ENCODE measurements around the gene SYNE2. TPM values are rescaled to one million over a fixed set of nuclear protein-coding genes. Genes with fewer than 3 reads are reported as not detected.

Gene SYNE2
- total and polyA plus RNA-seq, 2 donors (not counting 3 experiments of a cell fraction or from before 2014, with no cell fraction given): 16.0 to 53.7 TPM

GRCh38 chr14:64025479-64025878, 172.7 kb downstream of the SYNE2 start:
- DNase-seq (ENCODE audit: low read depth, low spot score) (no peak), FAIRE-seq (no peak)
- ChIA-PET CTCF (interaction anchor here (0.9 to 5.0 kb wide), 3 partner anchors 14 to 278 kb away, joined by 3 to 24 read pairs (median 17); no protein-coding TSS in a partner anchor), POLR2A (no interaction called here)
- no peak overlapping the region for H3K9ac ChIP-seq (replicated peaks; ENCODE audit: extremely low read depth, insufficient read depth, low read length)
- H3K4me3 ChIP-seq (replicated peaks in 1 of 3; ENCODE audit: insufficient read depth in 1 of 3, low read depth in 1 of 3, low read length in 3 of 3): no peak overlapping the region
- no peaks in the 10 kb centered on the region for H3K9me1 ChIP-seq (replicated peaks; ENCODE audit: control insufficient read depth, extremely low read depth, insufficient read depth, low read length)
- H3K9me3 ChIP-seq (replicated peaks; ENCODE audit: control insufficient read depth, insufficient read depth, low read length): no peaks in the 10 kb centered on the region
- no peaks in the 10 kb centered on the region for H3K4me1 ChIP-seq (ENCODE audit: control insufficient read depth, extremely low read depth, insufficient read depth, low read length)
- no TSS peak for BruUV-seq (replicated peaks)
- intact Hi-C loops (cut with micrococcal nuclease) (no loop called here), dilution Hi-C loops (cut with MboI; ENCODE audit: extremely low pct_ligation_motif_present, low sequenced_read_pairs) (no loop called here)
- H3K79me2 ChIP-seq (ENCODE audit: control insufficient read depth, insufficient read depth, low read length): no peaks in the 10 kb centered on the region
- no peak overlapping the region for H2AFZ ChIP-seq (ENCODE audit: low read depth, low read length)
- H3K36me3 ChIP-seq (ENCODE audit: control insufficient read depth in 2 of 2, extremely low read depth in 1 of 2, insufficient read depth in 2 of 2, low read length in 2 of 2): no peaks in the 10 kb centered on the region
- no peak overlapping the region for H3K27ac ChIP-seq (ENCODE audit: insufficient read depth, low read depth, low read length)
- H3K27me3 ChIP-seq (ENCODE audit: control insufficient read depth in 2 of 2, insufficient read depth in 2 of 2, low read length in 2 of 2): no peaks in the 10 kb centered on the region
- TF ChIP-seq MYC (IDR thresholded peaks at IDR 0.05; ENCODE audit: low read depth, low read length): no peak
- TF ChIP-seq GATA2 (IDR thresholded peaks at IDR 0.05; ENCODE audit: insufficient read depth, insufficient read length, low read depth, low read length): no peak
- TF ChIP-seq EZH2 (IDR thresholded peaks at IDR 0.05; ENCODE audit: borderline replicate concordance, low read depth, low read length, severe bottlenecking): no peak
- TF ChIP-seq, protein P1, sequence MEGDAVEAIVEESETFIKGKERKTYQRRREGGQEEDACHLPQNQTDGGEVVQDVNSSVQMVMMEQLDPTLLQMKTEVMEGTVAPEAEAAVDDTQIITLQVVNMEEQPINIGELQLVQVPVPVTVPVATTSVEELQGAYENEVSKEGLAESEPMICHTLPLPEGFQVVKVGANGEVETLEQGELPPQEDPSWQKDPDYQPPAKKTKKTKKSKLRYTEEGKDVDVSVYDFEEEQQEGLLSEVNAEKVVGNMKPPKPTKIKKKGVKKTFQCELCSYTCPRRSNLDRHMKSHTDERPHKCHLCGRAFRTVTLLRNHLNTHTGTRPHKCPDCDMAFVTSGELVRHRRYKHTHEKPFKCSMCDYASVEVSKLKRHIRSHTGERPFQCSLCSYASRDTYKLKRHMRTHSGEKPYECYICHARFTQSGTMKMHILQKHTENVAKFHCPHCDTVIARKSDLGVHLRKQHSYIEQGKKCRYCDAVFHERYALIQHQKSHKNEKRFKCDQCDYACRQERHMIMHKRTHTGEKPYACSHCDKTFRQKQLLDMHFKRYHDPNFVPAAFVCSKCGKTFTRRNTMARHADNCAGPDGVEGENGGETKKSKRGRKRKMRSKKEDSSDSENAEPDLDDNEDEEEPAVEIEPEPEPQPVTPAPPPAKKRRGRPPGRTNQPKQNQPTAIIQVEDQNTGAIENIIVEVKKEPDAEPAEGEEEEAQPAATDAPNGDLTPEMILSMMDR (IDR thresholded peaks at IDR 0.05; ENCODE audit: extremely low read depth in 1 of 2, insufficient read depth in 1 of 2, low read depth in 1 of 2, low read length in 2 of 2): no peak
- no peak for TF ChIP-seq FOS (IDR thresholded peaks at IDR 0.05; ENCODE audit: borderline replicate concordance, insufficient read depth, low read length)
- TF ChIP-seq POLR2AphosphoS5 (IDR thresholded peaks at IDR 0.05; ENCODE audit: insufficient read depth, low read depth, low read length): no peak
- no peak for TF ChIP-seq MAX (IDR thresholded peaks at IDR 0.05; ENCODE audit: insufficient read depth, insufficient read length)
- TF ChIP-seq POLR2A (IDR thresholded peaks at IDR 0.05; ENCODE audit: low read depth, low read length): no peak
- no peak for TF ChIP-seq JUN (IDR thresholded peaks at IDR 0.05; ENCODE audit: borderline replicate concordance, insufficient read depth, insufficient read length, low read depth)
- H3K4me2 ChIP-seq (ENCODE audit: insufficient read depth, low read length): no peak overlapping the region
- H4K20me1 ChIP-seq (replicated peaks; ENCODE audit: control insufficient read depth, extremely low read depth, insufficient read depth, low read length): no peaks in the 10 kb centered on the region

Data from endothelial cell of umbilical vein (primary cell).